ENCODE data around the gene SOD3.

DNA sequence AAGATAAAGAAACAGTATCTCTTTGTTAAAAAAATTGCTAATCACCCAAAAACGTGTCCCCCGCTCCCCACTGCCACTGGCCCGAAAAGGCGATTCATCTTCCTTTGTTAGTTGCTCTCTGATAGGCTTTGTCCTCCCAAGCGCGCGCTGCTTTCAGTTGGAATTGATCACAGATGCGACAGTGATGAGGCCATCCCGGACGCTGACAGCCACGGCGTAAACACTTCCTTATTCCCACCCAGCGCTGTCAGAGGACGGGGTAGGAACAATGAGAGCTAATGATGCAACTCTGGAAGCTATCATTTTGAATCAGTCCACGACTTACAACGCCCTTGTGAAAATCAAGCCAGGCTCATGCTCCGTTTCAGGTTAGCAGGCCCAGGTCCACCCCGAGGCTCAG, 21.4 kb downstream of the SOD3 start:
- TF ChIP-seq, protein P1, sequence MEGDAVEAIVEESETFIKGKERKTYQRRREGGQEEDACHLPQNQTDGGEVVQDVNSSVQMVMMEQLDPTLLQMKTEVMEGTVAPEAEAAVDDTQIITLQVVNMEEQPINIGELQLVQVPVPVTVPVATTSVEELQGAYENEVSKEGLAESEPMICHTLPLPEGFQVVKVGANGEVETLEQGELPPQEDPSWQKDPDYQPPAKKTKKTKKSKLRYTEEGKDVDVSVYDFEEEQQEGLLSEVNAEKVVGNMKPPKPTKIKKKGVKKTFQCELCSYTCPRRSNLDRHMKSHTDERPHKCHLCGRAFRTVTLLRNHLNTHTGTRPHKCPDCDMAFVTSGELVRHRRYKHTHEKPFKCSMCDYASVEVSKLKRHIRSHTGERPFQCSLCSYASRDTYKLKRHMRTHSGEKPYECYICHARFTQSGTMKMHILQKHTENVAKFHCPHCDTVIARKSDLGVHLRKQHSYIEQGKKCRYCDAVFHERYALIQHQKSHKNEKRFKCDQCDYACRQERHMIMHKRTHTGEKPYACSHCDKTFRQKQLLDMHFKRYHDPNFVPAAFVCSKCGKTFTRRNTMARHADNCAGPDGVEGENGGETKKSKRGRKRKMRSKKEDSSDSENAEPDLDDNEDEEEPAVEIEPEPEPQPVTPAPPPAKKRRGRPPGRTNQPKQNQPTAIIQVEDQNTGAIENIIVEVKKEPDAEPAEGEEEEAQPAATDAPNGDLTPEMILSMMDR (conservative IDR thresholded peaks at IDR 0.05; ENCODE audit: low read depth, low read length): no peak
- no peak for TF ChIP-seq EZH2 (IDR thresholded peaks at IDR 0.05; ENCODE audit: low read length, unreplicated experiment)

Measured in PC-3 (cell line).